Endothelial cell of umbilical vein (primary cell): Measurements from ENCODE around the gene HESX1. TPM values are rescaled to one million over a fixed set of nuclear protein-coding genes. Genes with fewer than 3 reads are reported as not detected.

Experiments used
- BruUV-seq: library from RNA; stranded (reverse); fragments of 400-500 nt; replicated peaks from 2 replicates; lab custom pipeline; 2021; lab: Mats Ljungman, UMichigan
- CTCF ChIA-PET: fragments of 300-600, 350-600 bp; sonication (Branson Sonifier 250); formaldehyde crosslinking; loops from one replicate; lab custom pipeline; 2021; ENCODE audit warnings: antibody characterized with exemption, inconsistent platforms; lab: Charles Lee
- POLR2A ChIA-PET: fragments of 300-600, 350-600 bp; sonication (Branson Sonifier 250); formaldehyde crosslinking; loops from one replicate; lab custom pipeline; 2021; ENCODE audit warnings: antibody characterized with exemption, inconsistent platforms; lab: Charles Lee
- DNase-seq: peaks from one replicate; pipeline ENCODE4 v3.0.0-alpha.2; 2011; ENCODE audit warnings: low read depth, low spot score
- FAIRE-seq: peaks from 2 replicates; lab custom pipeline; 2011; peaks lifted over from hg19 to GRCh38; lab: Jason Lieb, UNC
- H2AFZ ChIP-seq: 2 replicates; pipeline ENCODE4 v1.6.0; 2012; ENCODE audit warnings: low read depth, low read length, control low read depth, inconsistent platforms
- H3K27ac ChIP-seq: 2 replicates; pipeline ENCODE4 v1.5.1; 2011; ENCODE audit warnings: low read depth, mild to moderate bottlenecking, control low read depth, low read length, moderate library complexity; ENCODE audit not compliant: insufficient read depth
- H3K27me3 ChIP-seq, 2 experiments: 2 replicates each; pipeline versions ENCODE4 v1.6.0 to v1.6.1; 2011; ENCODE audit warnings: low read length in 2 of 2, mixed read lengths in 1 of 2; ENCODE audit not compliant: control insufficient read depth in 2 of 2, insufficient read depth in 2 of 2
- H3K36me3 ChIP-seq, 2 experiments: 2 replicates in 1 of 2; 3 replicates in 1 of 2; pipeline ENCODE4 v1.5.1; 2011; ENCODE audit warnings: low read length in 2 of 2, mild to moderate bottlenecking in 1 of 2, moderate library complexity in 1 of 2; ENCODE audit not compliant: control insufficient read depth in 2 of 2, insufficient read depth in 2 of 2; ENCODE audit errors: extremely low read depth in 1 of 2
- H3K4me1 ChIP-seq: 3 replicates; pipeline ENCODE4 v1.5.1; 2011; ENCODE audit warnings: mild to moderate bottlenecking, low read length; ENCODE audit not compliant: control insufficient read depth, insufficient read depth; ENCODE audit errors: extremely low read depth
- H3K4me2 ChIP-seq: 2 replicates; pipeline ENCODE4 v1.6.1; 2011; ENCODE audit warnings: low read length, control low read depth, mixed read lengths; ENCODE audit not compliant: insufficient read depth
- H3K4me3 ChIP-seq, 3 experiments: fragments of 200-600 bp in 1 of 3; sonication (generic), shearing (Covaris generic) in 1 of 3; replicated peaks in 1 of 3; 2 replicates each; pipeline ENCODE4 v1.5.1; 2011 to 2016; ENCODE audit warnings: control low read depth in 3 of 3, low read length in 3 of 3, mild to moderate bottlenecking in 2 of 3, inconsistent platforms in 1 of 3, low read depth in 1 of 3, moderate library complexity in 1 of 3; ENCODE audit not compliant: insufficient read depth in 1 of 3
- H3K79me2 ChIP-seq: 2 replicates; pipeline ENCODE4 v1.6.0; 2012; ENCODE audit warnings: low read length, inconsistent platforms; ENCODE audit not compliant: control insufficient read depth, insufficient read depth
- H3K9ac ChIP-seq: replicated peaks from 2 replicates; pipeline ENCODE3; 2011; ENCODE audit warnings: low read length, control low read depth; ENCODE audit not compliant: insufficient read depth; ENCODE audit errors: extremely low read depth
- H3K9me1 ChIP-seq: replicated peaks from 3 replicates; pipeline ENCODE4 v1.6.0; 2011; ENCODE audit warnings: mild to moderate bottlenecking, low read length; ENCODE audit not compliant: control insufficient read depth, insufficient read depth; ENCODE audit errors: extremely low read depth
- H3K9me3 ChIP-seq: replicated peaks from 2 replicates; pipeline ENCODE4 v1.5.1; 2012; ENCODE audit warnings: low read length, inconsistent platforms; ENCODE audit not compliant: control insufficient read depth, insufficient read depth
- H4K20me1 ChIP-seq: replicated peaks from 2 replicates; pipeline ENCODE3; 2011; ENCODE audit warnings: mild to moderate bottlenecking, low read length; ENCODE audit not compliant: control insufficient read depth, insufficient read depth; ENCODE audit errors: extremely low read depth
- CTCF ChIP-seq, 2 donors: IDR thresholded peaks; 1 replicate in 1 of 2; 2 replicates in 1 of 2; pipeline ENCODE4 v1.5.1; 2011; ENCODE audit warnings: low read length in 2 of 2, mild to moderate bottlenecking in 2 of 2, moderate library complexity in 2 of 2, control low read depth in 1 of 2, inconsistent platforms in 1 of 2, low read depth in 1 of 2; ENCODE audit not compliant: insufficient read depth in 1 of 2; ENCODE audit errors: extremely low read depth in 1 of 2
- FOS ChIP-seq: IDR thresholded peaks from 2 replicates; pipeline ENCODE4 v1.6.1; 2011; ENCODE audit warnings: mild to moderate bottlenecking, low read length, moderate library complexity, borderline replicate concordance; ENCODE audit not compliant: insufficient read depth
- GATA2 ChIP-seq: IDR thresholded peaks from 2 replicates; pipeline ENCODE4 v1.7.0; 2011; ENCODE audit warnings: low read depth, mild to moderate bottlenecking, moderate library complexity, mixed read lengths, low read length; ENCODE audit not compliant: insufficient read length, insufficient read depth
- JUN ChIP-seq: IDR thresholded peaks from 2 replicates; pipeline ENCODE4 v1.6.1; 2011; ENCODE audit warnings: borderline replicate concordance, low read depth; ENCODE audit not compliant: insufficient read length, insufficient read depth
- MAX ChIP-seq: IDR thresholded peaks from 2 replicates; pipeline ENCODE4 v1.6.1; 2011; ENCODE audit not compliant: insufficient read depth, insufficient read length
- MYC ChIP-seq: IDR thresholded peaks from one replicate; pipeline ENCODE4 v1.6.1; 2011; ENCODE audit warnings: mild to moderate bottlenecking, low read depth, low read length
- POLR2A ChIP-seq: IDR thresholded peaks from 2 replicates; pipeline ENCODE4 v1.6.1; 2012; ENCODE audit warnings: low read depth, mild to moderate bottlenecking, control low read depth, low read length
- POLR2AphosphoS5 ChIP-seq: IDR thresholded peaks from 2 replicates; pipeline ENCODE4 v1.6.1; 2012; ENCODE audit warnings: low read depth, mild to moderate bottlenecking, control low read depth, low read length, moderate library complexity; ENCODE audit not compliant: insufficient read depth
- dilution Hi-C: fragments of 300-500 bp; cut with MboI; formaldehyde crosslinking; loops from one replicate; pipeline ENCODE4 v1.15.0; 2019; ENCODE audit warnings: low sequenced_read_pairs; ENCODE audit not compliant: extremely low pct_ligation_motif_present
- intact Hi-C: fragments of 100-400 bp; cut with micrococcal nuclease; formaldehyde crosslinking; loops from one replicate; pipeline ENCODE4 v1.10.0; 2022
- polyA plus RNA-seq, 4 experiments: library from polyadenylated mRNA; depleted of rRNA in 3 of 4; stranded (reverse) in 3 of 4; unstranded in 1 of 4; fragments of >200 nt; gene quantifications; 2 replicates each; pipeline versions ENCODE4 v1.2.1 to v1.2.3, GENCODE V29; 2011 to 2012; ENCODE audit warnings: missing spikeins in 1 of 4
- total RNA-seq: library from RNA; stranded (reverse); gene quantifications from 2 replicates; pipeline ENCODE4 v1.2.3, GENCODE V29; 2021

The HESX1 gene
- total and polyA plus RNA-seq, 2 donors (not counting 3 experiments of a cell fraction or from before 2014, with no cell fraction given) = 0.21 to 0.58 TPM

- H4K20me1 ChIP-seq = no peaks in the 10 kb centered on the region
- H3K4me2 ChIP-seq = no peak overlapping the region
- intact Hi-C loops = loop anchor here (5.0 to 10.0 kb wide), 3 partner anchors 161 to 381 kb away; partner anchors contain the start of gene PDE12
- ChIA-PET POLR2A (no interaction called here), CTCF (interaction anchor here (0.9 kb wide), 1 partner anchor 117 kb away, joined by 3 read pairs; no protein-coding TSS in a partner anchor)
- H3K79me2 ChIP-seq = no peaks in the 10 kb centered on the region
- H3K4me3 ChIP-seq = no peak overlapping the region
- BruUV-seq = no TSS peak
- no peaks in the 10 kb centered on the region for H3K4me1 ChIP-seq
- TF ChIP-seq FOS (no peak), POLR2AphosphoS5 (no peak), GATA2 (no peak), MYC (no peak), JUN (no peak), POLR2A (no peak), CTCF (IDR thresholded peaks at IDR 0.05; ENCODE audit: extremely low read depth in 1 of 2, insufficient read depth in 1 of 2, low read depth in 1 of 2, low read length in 2 of 2) (no peak), MAX (no peak)
- no peaks in the 10 kb centered on the region for H3K36me3 ChIP-seq
- dilution Hi-C loops = no loop called here
- no peak overlapping the region for H3K9ac ChIP-seq
- no peaks in the 10 kb centered on the region for H3K9me3 ChIP-seq
- H3K9me1 ChIP-seq = no peaks in the 10 kb centered on the region
- H3K27ac ChIP-seq = no peak overlapping the region
- FAIRE-seq (no peak), DNase-seq (no peak)
- H3K27me3 ChIP-seq = peaks cover 17 to 24% of the 10 kb centered on the region in 2 experiments
- no peak overlapping the region for H2AFZ ChIP-seq
These were observed 26.1 kb downstream of the HESX1 start for GRCh38 chr3:57173687-57174086.
